ENCODE data around the gene PIP4K2A. TPM values are rescaled to one million over a fixed set of nuclear protein-coding genes. Genes with fewer than 3 reads are reported as not detected.

Gene PIP4K2A
- total and polyA plus RNA-seq, 10 donors: 30.1 to 168 (median 101) TPM

GRCh38 chr10:22736134-22736533 lies 21.8 kb upstream of the PIP4K2A start:
- Histone ChIP-seq H3K9me3 (no peaks in the 10 kb centered on the region), H3K4me1 (peaks cover 0 to 8% (median 0%) of the 10 kb centered on the region in 6 donors), H3K4me3 (no peak overlapping the region), H3K27ac (no peak overlapping the region), H3K27me3 (replicated peaks in 1 of 7) (no peaks in the 10 kb centered on the region), H3K36me3 (no peaks in the 10 kb centered on the region)
- TF ChIP-seq POLR2A (IDR thresholded peaks at IDR 0.05) (no peak), CTCF (IDR thresholded peaks at IDR 0.05 in 8 of 11, conservative IDR thresholded peaks at IDR 0.05 in 3 of 11) (no peak), POLR2AphosphoS5 (IDR thresholded peaks at IDR 0.05) (no peak)
- DNase-seq: no peak
- intact Hi-C loops (cut with DNase I; ENCODE audit: low total_unique reads): no loop called here

- H3K4me3 ChIP-seq: no peak overlapping the region
- H3K9me3 ChIP-seq: no peaks in the 10 kb centered on the region
- TF ChIP-seq POLR2A (IDR thresholded peaks at IDR 0.05): no peak
- TF ChIP-seq POLR2AphosphoS5 (IDR thresholded peaks at IDR 0.05): no peak
- no peak for TF ChIP-seq CTCF (IDR thresholded peaks at IDR 0.05 in 8 of 11, conservative IDR thresholded peaks at IDR 0.05 in 3 of 11)
- H3K27me3 ChIP-seq (replicated peaks in 1 of 7): no peaks in the 10 kb centered on the region
- H3K36me3 ChIP-seq: no peaks in the 10 kb centered on the region
- 91 to 97% (median 94%) methylated on average over 3 of the region's 3 CpGs for WGBS, 5 donors
- intact Hi-C loops (cut with DNase I; ENCODE audit: low total_unique reads): no loop called here
- peaks cover 0 to 8% (median under 1%) of the 10 kb centered on the region in 6 donors for H3K4me1 ChIP-seq
- DNase-seq: no peak
- H3K27ac ChIP-seq: no peak overlapping the region
These were observed 19.6 kb upstream of the PIP4K2A start for GRCh38 chr10:22733992-22734391.

GRCh38 chr10:22727663-22728062 lies 13.3 kb upstream of the PIP4K2A start:
- DNase-seq: no peak

GRCh38 chr10:22727112-22727511 lies 12.7 kb upstream of the PIP4K2A start:
- intact Hi-C loops (cut with DNase I; ENCODE audit: low total_unique reads): no loop called here
- peaks cover 7 to 50% (median 33%) of the 10 kb centered on the region in 6 donors for H3K4me1 ChIP-seq
- WGBS, 5 donors: 36 to 62% (median 42%) methylated on average over 2 of the region's 2 CpGs
- H3K9me3 ChIP-seq: no peaks in the 10 kb centered on the region
- DNase-seq: no peak
- no peak overlapping the region for H3K4me3 ChIP-seq
- no peak for TF ChIP-seq POLR2AphosphoS5 (IDR thresholded peaks at IDR 0.05)
- no peak for TF ChIP-seq CTCF (IDR thresholded peaks at IDR 0.05 in 8 of 11, conservative IDR thresholded peaks at IDR 0.05 in 3 of 11)
- TF ChIP-seq POLR2A (IDR thresholded peaks at IDR 0.05): no peak
- H3K27ac ChIP-seq: no peak overlapping the region
- H3K36me3 ChIP-seq: no peaks in the 10 kb centered on the region
- no peaks in the 10 kb centered on the region for H3K27me3 ChIP-seq (replicated peaks in 1 of 7)

More at GRCh38 chr10:22727663-22728062, 13.3 kb upstream of the PIP4K2A start:
- Histone ChIP-seq H3K4me1 (peaks cover 7 to 45% (median 29%) of the 10 kb centered on the region in 6 donors), H3K4me3 (no peak overlapping the region), H3K27me3 (replicated peaks in 1 of 7) (no peaks in the 10 kb centered on the region), H3K36me3 (no peaks in the 10 kb centered on the region), H3K27ac (no peak overlapping the region), H3K9me3 (no peaks in the 10 kb centered on the region)
- WGBS, 5 donors: 77 to 87% (median 81%) methylated on average over 3 of the region's 3 CpGs
- intact Hi-C loops (cut with DNase I; ENCODE audit: low total_unique reads): no loop called here
- TF ChIP-seq POLR2AphosphoS5 (IDR thresholded peaks at IDR 0.05): no peak
- no peak for TF ChIP-seq POLR2A (IDR thresholded peaks at IDR 0.05)
- TF ChIP-seq CTCF (IDR thresholded peaks at IDR 0.05 in 8 of 11, conservative IDR thresholded peaks at IDR 0.05 in 3 of 11): no peak

Data from spleen (tissue), 11 donors.